GM19193 (cell line): ENCODE results near the gene FLT1.

Experiments used
- POLR2A ChIP-seq: IDR thresholded peaks from 4 replicates; pipeline ENCODE4 v1.6.1; 2011; ENCODE audit not compliant: insufficient read depth, insufficient read length; ENCODE audit errors: extremely low read depth

FLT1 gene

DNA sequence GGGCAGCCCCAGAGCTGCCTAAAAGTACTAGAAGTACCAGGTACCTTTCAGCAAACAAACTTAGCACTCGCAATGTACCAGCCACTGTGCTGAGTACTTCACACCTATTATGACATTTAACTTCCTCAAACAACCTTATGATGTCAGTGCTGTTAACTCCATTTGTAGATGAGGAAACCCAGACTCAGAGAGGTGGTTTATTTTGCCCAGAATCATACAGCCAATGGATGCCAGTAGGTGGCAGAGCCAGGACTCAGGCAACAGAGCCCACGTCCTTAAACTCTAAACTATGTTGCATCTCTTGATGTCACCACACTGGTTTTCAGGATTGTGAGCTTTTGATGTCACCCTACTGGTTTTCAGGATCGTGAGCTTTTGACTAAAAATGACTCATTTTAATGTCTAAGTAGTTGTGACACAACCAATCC, 78.9 kb downstream of the FLT1 start:
- no peak for TF ChIP-seq POLR2A

DNA sequence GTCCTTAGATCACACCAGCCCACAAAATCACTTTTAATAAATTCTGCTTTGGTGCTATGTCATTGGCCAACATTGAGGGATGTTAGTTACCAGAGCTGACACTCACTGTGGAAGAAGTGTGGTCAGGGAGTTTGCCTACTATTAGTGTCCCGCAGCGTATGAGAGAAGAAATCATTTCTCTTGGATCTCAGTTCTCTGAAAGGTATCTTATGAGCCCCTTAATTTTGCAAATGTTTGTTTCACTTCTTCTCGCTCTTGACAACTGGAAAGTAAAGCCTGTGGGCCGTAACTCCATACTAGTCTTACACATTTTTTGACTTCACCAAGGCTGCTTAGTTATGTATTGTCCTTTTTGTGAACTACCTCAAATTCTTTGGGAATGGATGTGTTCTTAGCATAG, 80.9 kb downstream of the FLT1 start:
- no peak for TF ChIP-seq POLR2A

DNA sequence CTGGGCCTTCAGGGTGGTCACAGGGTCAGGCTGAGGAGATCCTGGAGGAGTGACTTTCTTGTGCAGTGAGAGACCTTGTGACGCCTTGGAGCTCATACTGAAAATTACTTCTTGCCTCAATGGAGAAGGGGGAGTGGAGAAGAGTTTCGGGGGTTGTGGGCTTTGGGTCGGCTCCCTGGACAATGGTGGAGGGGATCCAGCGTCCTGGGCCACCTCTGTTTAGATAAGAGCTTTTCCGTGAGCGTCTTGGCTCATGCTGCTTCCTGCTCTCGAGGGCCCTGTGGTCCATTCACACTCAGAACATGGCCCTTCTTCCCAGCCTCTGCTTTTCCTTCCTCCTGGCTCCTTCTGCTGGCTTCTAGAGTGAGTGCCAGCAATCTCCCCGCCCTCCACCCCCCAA, 81.9 kb downstream of the FLT1 start:
- TF ChIP-seq POLR2A = no peak

- TF ChIP-seq POLR2A = no peak
Measured at GRCh38 chr13:28411831-28412353, 83.0 kb downstream of the FLT1 start.

DNA sequence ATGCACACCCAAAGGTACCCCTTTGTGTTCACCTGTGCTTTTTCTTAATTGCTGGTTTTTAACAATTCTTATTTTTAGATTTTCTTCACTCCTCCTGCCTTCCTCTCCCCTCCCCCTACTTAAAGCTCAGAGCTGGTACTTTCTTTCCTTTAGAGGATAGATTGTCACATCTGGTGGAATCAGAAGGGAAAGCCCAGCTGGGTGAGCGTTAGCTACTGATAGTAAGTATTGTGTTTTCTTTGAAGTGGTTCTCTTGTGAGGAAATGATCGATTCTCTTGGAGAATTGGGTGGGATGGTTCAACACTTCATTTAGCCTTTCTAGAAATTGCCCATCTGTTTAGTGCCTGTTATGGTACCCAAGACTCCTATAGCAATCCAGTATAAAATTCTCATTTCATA, 84.8 kb downstream of the FLT1 start:
- TF ChIP-seq POLR2A = no peak

DNA sequence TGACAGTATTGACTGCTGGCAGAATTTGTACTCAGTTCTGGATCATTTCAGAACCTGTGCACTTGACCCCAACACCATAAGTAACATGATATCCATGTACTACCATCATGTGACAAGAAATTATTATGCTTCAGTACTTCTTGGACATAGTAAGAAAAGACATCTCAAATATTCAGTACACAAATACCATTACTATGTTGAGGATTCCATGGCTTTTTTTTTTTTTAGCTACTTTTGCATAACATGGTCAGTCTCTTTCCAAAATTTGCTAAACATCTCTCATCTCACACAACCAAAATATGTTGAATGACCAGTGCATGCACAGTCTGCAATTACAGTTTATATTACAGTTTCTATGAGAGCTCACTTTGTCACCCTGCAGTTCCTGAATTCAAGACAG, 85.3 kb downstream of the FLT1 start:
- TF ChIP-seq POLR2A = no peak

DNA sequence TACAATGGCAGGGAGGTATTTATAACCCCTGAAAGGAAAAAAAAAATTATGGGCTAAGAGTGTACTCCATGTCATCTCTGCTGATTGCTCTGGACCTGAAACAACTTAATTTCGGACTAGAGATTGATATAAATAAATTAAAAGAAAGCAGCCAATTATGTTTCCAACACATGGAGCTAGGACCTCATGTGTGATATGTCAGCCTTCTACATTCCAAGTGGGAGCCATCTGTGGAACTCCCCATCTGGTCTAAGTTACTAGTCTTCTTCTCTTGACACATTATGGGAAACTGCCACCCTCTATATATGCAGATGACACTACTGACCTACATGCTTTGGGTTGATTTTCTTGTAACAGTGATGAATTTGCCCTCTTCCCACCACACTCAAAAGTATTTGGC, 86.1 kb downstream of the FLT1 start:
- TF ChIP-seq POLR2A = no peak

DNA sequence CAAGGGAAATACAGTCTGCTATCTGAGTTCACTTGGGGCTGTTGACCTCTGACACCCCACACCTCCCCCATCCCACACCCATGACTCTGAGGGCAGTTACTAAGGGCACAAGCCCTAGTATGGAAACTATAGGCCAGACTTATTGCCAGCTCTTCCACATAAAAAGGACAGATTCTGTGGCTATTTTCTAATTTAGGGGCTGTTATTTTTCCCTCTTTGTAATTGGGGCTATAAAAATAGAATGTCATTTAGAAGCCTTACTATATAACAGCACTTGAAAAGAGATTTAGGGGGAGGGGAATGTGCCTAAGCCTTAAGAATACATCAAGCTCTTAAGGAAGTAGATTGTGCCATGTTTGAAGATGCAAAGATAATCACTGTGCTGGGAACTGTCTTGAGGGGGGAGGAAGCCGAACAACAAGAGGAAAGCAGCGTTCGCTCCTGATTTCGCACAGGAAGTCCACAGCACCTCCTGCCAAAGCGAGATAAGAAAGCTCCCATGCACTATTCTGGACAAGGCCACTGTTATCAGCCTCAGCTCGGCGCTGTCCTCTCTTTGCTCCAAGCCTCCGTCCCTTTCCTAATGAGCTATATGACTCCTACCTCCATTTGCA, 86.6 kb downstream of the FLT1 start:
- no peak for TF ChIP-seq POLR2A

DNA sequence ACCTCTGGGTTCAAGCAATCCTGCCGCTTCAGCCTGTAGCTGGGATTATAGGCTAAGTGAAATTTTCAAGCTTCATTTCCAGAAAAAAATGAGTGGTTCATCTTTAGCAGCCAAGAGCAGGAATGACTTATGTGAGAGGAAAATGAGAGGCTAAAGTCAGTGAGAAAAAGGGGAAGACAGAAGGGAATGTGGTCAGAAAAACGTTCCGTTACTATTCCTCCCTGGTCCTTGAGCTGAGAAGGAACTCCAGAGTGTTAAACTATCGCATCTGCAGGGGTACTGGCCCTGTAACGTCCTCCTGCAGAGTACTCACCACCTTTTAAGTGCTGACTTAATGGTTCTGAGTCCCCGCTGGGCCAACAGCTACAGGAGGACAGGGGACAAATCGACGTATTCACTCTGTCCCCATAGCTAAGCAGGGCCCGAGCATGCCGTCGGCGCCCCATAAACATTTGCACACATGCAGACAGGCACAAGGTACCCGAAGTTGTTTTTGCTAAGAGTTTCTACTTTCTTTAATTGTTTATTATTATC, 88.1 kb downstream of the FLT1 start:
- TF ChIP-seq POLR2A = no peak

- no peak for TF ChIP-seq POLR2A
Measured at GRCh38 chr13:28402057-28402381, 92.9 kb downstream of the FLT1 start.

DNA sequence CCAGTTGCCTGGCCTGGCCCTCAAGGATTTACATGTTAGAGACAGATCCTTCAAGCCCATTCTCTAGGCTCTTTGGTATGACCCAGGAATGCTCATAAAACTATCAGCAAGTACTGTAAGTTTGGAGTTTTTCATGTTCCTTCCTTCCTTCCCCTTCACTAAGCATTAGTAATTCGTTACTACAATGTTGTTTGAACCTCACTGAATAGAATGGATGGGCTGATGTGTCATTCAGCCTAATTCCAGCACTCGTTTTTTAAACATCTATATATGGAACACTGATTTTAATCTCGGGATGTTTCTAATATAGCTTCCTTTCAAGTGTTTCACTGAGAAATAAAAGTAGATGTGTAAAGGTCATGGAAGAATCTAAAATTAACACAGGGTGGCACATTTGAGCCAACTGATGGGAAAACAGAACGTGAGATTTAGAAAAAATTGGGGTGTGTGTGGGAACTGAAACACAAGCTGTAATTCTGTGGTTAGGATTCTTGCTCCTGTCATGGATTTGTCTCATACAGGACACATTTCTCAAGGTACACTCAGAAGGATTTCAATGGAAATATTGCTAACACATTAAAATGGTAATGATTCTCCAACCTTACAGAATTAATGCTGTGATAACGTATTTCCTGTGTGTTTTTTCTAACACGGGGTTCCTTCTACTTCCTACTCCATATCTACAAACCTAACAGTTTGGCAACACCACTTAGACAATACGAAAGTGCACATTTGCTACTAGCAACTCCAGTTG, 93.4 kb downstream of the FLT1 start:
- no peak for TF ChIP-seq POLR2A

- no peak for TF ChIP-seq POLR2A
Measured at GRCh38 chr13:28396053-28396452, 98.9 kb downstream of the FLT1 start.

DNA sequence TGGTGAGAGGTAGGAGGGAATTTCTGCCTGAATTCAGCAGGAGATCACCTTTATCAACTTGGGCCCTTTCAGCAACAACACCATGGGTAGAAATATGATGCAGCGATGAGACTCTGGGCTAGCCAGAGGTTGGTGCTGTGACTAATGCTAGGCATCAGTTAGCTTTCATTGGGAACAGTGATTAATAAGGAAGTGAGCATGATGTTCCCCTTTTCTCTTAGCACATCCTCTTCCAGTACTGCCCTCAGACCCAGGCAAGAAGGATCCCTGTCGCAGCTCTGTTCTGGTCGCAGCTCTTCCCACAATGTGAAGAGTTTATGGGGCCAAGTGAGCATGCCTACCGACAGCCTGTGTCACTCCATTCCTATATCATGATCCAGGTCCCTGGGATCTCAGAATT, 100.5 kb downstream of the FLT1 start:
- no peak for TF ChIP-seq POLR2A

DNA sequence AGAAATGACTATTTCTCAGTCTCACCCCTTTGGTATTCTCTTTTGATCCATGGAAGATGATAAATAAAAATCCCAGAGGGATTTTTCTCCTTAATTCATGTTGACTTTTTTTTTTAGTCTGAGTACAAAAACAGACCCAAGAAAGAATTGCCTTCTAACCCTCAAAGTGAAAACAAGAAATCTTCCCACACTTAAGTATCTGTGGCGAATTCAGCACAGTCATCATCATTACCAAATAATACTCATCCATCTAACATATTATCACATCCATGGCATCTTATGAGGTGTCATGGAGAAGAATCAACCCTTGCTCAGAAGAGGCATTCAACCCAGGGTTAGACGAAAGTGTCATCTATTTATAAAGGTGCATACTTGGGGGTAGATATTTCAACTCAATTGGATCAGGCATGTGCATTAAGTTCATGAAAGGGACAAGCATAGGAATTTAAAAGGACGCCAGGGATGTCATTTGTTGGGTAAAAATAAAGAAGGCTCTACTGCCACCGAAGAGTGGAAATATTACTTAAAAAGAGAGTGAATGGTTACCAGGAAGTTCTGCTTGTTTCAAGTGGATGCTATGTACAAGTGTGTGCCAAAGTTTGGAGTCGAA, 101.9 kb downstream of the FLT1 start:
- no peak for TF ChIP-seq POLR2A

DNA sequence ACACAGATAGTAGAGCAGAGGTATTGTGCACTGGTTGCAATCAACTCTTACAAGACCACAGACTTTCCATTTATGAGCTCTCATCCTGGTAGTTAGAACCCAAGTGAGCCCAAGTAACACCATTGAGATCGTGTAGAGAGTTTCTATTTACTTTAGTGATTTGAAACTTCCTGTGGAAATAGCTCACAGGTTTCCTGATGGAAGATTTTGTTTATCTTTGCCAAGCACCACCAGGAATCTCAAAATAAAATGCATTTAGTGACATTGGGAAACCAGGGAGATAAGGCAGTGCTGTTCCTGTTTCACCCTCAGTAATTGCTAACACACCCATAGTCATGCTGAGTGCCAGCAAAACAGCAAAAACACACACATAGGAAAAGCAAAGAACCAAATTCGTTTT, 102.5 kb downstream of the FLT1 start:
- TF ChIP-seq POLR2A = no peak
